ENCODE data around the gene RCAN2. TPM values are rescaled to one million over a fixed set of nuclear protein-coding genes. Genes with fewer than 3 reads are reported as not detected.
"Not testable (repeated sequence)": the region's sequence is repeated elsewhere in the genome, so short reads cannot be mapped to it uniquely, and the experiment has no call there.

RCAN2 gene
- total RNA-seq, 1 donor from 2014 or later: 1.6 TPM

DNA sequence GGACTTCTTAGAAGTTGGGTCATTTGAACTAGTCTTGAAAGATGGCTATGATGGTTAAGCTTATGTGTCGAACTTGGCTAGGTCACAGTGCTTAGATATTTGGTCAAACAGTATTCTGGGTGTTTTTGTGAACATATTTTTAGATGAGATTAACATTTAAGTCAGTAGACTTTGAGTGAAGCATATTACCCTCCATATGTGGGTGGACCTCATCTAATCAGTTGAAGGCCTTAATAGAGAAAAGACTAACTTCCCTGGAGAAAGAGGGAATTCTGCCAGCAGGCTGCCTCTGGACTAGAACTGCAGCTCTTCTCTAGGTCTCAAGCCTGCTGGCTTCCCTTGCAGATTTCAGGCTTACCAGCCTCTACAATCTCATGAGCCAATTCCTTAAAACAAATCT is 76.9 kb downstream of the RCAN2 start:
- no peak overlapping the region for H3K4me3 ChIP-seq (ENCODE audit: low read length in 3 of 3)
- H3K9me3 ChIP-seq (ENCODE audit: control insufficient read depth in 3 of 3, low read length in 3 of 3): no peaks in the 10 kb centered on the region
- no peaks in the 10 kb centered on the region for H3K36me3 ChIP-seq (ENCODE audit: control insufficient read depth in 3 of 3, insufficient read depth in 3 of 3, low read length in 3 of 3)
- H3K27me3 ChIP-seq (ENCODE audit: control insufficient read depth in 3 of 3, insufficient read depth in 3 of 3, low read length in 3 of 3): no peaks in the 10 kb centered on the region
- H3K9ac ChIP-seq (ENCODE audit: low read depth in 1 of 3, low read length in 3 of 3): no peak overlapping the region
- peaks cover 4 to 12% (median 9%) of the 10 kb centered on the region in 3 donors for H3K4me1 ChIP-seq (ENCODE audit: control insufficient read depth in 3 of 3, insufficient read depth in 3 of 3, low read length in 3 of 3)
- no peak overlapping the region for H3K27ac ChIP-seq (ENCODE audit: low read depth, low read length)

DNA sequence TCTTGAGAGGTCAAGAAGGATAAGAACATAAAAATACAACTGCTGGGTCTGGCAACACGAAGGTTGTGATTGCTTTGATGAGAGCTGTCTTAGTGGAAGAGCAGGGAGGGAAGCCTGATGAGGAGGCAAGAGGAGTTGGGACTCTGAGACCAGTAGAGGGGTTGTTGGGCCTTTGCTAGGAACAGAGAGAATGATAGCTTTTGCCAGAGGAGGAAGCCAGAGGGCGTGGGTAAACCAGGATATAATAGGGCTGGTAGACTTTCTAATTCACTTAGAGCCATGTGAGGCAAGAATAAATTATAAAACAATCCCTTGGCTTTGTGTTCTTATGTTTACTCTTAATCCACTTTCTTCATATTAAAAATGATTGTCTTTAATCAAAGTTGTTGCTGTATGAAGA is 78.6 kb downstream of the RCAN2 start:
- peaks cover 8 to 21% (median 17%) of the 10 kb centered on the region in 3 donors for H3K4me1 ChIP-seq (ENCODE audit: control insufficient read depth in 3 of 3, insufficient read depth in 3 of 3, low read length in 3 of 3)
- no peaks in the 10 kb centered on the region for H3K27me3 ChIP-seq (ENCODE audit: control insufficient read depth in 3 of 3, insufficient read depth in 3 of 3, low read length in 3 of 3)
- no peak overlapping the region for H3K27ac ChIP-seq (ENCODE audit: low read depth, low read length)
- no peaks in the 10 kb centered on the region for H3K9me3 ChIP-seq (ENCODE audit: control insufficient read depth in 3 of 3, low read length in 3 of 3)
- H3K36me3 ChIP-seq (ENCODE audit: control insufficient read depth in 3 of 3, insufficient read depth in 3 of 3, low read length in 3 of 3): no peaks in the 10 kb centered on the region
- no peak overlapping the region for H3K4me3 ChIP-seq (ENCODE audit: low read length in 3 of 3)
- no peak overlapping the region for H3K9ac ChIP-seq (ENCODE audit: low read depth in 1 of 3, low read length in 3 of 3)

DNA sequence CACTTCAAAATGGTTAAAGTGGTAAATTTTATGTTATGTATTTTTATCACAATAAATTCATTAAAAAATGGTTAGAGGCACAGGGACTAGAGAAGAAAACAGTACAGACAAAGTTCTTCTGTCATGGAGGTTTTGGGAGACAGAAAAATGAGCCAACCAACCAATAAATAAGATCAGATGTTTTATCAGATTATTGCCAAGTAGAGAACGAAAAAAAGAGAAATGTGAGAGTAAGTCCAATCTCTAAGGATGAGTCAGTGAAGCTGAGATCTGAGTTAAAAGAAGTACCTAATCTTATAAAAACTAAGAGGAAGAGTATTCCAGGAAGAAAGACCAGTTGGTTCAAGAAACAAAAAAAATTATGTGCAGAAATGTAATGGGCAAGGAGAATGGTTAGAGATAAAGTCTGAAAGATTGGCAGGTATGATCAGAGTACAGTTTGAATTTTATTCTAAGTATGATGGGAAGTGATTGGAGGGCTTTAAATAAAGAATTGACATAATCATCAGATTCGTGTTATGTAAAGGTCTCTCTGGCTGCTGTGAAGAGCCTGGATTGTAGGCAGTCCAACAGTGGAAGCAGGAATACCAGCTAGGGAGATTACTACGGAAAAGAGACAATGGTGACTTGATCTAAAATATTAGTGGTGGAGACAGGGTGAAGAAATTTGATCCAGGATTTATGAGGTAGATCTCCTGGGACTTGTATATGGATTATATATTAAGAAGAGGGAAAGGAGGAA is 79.6 kb downstream of the RCAN2 start:
- no peak overlapping the region for H3K4me3 ChIP-seq (ENCODE audit: low read length in 3 of 3)
- H3K27ac ChIP-seq (ENCODE audit: low read depth, low read length): no peak overlapping the region
- no peaks in the 10 kb centered on the region for H3K36me3 ChIP-seq (ENCODE audit: control insufficient read depth in 3 of 3, insufficient read depth in 3 of 3, low read length in 3 of 3)
- no peaks in the 10 kb centered on the region for H3K9me3 ChIP-seq (ENCODE audit: control insufficient read depth in 3 of 3, low read length in 3 of 3)
- H3K9ac ChIP-seq (ENCODE audit: low read depth in 1 of 3, low read length in 3 of 3): peak overlapping the region in 1 of 3 donors; percentile 7
- no peaks in the 10 kb centered on the region for H3K27me3 ChIP-seq (ENCODE audit: control insufficient read depth in 3 of 3, insufficient read depth in 3 of 3, low read length in 3 of 3)
- peaks cover 15 to 29% (median 24%) of the 10 kb centered on the region in 3 donors for H3K4me1 ChIP-seq (ENCODE audit: control insufficient read depth in 3 of 3, insufficient read depth in 3 of 3, low read length in 3 of 3)

DNA sequence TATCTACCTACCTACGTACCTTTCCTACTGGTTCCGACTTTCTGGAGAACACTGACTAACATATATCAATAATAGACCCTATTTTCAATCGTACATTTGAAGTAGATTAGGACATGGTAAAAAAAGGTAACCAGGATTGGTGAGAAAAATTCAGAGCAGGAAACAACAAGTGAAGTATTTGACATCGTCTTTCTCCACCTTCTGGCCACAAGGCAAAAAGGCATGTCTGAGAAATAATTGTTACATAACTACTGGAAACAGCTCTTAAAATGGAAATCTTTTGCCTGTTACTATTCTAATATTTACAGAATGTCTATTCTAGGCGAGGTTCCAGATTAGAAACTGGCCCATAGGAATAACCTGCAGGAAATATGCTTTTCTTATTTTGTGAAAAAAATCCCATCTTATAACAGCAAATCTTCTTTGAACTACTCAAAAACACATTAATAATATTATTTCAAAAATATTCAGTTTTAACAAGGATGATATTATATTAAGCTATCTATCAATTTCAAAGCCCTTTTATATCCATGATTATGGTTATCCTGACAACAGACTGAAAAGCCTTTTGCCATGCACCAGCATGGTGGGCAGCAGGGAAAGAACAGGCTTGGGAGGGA is 80.8 kb downstream of the RCAN2 start:
- Histone ChIP-seq H3K9me3 (ENCODE audit: control insufficient read depth in 3 of 3, low read length in 3 of 3) (no peaks in the 10 kb centered on the region), H3K27ac (ENCODE audit: low read depth, low read length) (no peak overlapping the region), H3K4me1 (ENCODE audit: control insufficient read depth in 3 of 3, insufficient read depth in 3 of 3, low read length in 3 of 3) (peaks cover 15 to 29% (median 24%) of the 10 kb centered on the region in 3 donors), H3K9ac (ENCODE audit: low read depth in 1 of 3, low read length in 3 of 3) (peak overlapping the region in 1 of 3 donors; percentile 16), H3K36me3 (ENCODE audit: control insufficient read depth in 3 of 3, insufficient read depth in 3 of 3, low read length in 3 of 3) (no peaks in the 10 kb centered on the region), H3K27me3 (ENCODE audit: control insufficient read depth in 3 of 3, insufficient read depth in 3 of 3, low read length in 3 of 3) (no peaks in the 10 kb centered on the region), H3K4me3 (ENCODE audit: low read length in 3 of 3) (no peak overlapping the region)

DNA sequence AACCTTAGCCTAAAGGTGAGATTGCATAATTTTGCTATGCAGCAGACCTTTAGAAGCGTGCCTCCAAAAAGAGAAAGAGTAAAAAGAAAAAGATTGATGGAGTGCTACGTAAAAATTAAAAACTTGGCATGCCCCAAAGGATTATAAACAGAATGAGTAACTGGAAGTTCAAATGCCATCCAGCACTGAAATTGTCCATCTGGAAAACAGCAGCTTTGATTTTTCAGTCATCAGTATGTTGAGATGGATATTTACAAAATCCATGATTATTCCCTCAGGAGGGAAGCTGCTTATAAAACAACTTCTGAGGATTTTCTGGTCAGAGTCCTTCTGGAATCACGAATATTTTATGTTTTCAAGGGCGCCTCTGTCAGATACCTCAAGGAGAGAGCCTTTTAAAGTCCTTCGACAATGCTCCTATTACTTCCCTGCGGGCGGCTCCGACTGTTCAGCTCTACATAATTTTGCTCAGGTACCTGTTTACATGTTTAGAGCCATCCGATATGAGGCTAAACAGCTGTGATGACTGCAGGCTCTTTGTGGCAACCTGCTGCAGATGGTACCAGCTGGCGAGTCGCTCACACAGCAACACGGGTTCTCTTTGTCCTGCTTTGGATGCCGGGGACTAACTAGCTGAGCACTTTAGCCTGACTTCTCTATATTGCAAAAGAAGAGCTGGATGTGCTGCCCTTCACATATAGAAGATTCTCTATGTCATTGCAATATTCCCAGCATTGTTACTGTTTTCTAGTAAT is 83.3 kb downstream of the RCAN2 start:
- H3K27ac ChIP-seq (ENCODE audit: low read depth, low read length): no peak overlapping the region
- H3K36me3 ChIP-seq (ENCODE audit: control insufficient read depth in 3 of 3, insufficient read depth in 3 of 3, low read length in 3 of 3): no peaks in the 10 kb centered on the region
- peaks cover 15 to 29% (median 24%) of the 10 kb centered on the region in 3 donors for H3K4me1 ChIP-seq (ENCODE audit: control insufficient read depth in 3 of 3, insufficient read depth in 3 of 3, low read length in 3 of 3)
- H3K4me3 ChIP-seq (ENCODE audit: low read length in 3 of 3): no peak overlapping the region
- no peaks in the 10 kb centered on the region for H3K9me3 ChIP-seq (ENCODE audit: control insufficient read depth in 3 of 3, low read length in 3 of 3)
- H3K27me3 ChIP-seq (ENCODE audit: control insufficient read depth in 3 of 3, insufficient read depth in 3 of 3, low read length in 3 of 3): no peaks in the 10 kb centered on the region
- peak overlapping the region in 1 of 3 donors; percentile 14 for H3K9ac ChIP-seq (ENCODE audit: low read depth in 1 of 3, low read length in 3 of 3)

DNA sequence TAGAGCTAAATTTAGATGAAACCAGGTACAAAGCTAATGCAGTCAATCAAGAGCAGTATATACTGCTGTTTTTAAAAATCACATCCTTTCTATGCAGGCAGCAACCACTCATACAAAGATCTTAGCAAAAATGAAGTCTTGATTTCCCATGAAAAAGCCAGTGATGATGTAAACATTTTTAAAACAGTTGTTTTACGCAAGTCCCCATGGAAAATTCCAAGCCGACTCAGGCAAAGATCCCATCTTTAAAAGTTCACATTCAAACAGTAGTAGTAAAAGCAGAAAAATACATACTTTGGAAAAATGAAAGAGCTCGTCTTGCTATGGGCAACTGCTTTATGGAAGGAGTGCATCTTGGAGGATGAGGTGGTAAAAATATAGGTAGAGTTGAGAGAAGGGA is 84.0 kb downstream of the RCAN2 start:
- Histone ChIP-seq H3K9ac (ENCODE audit: low read depth in 1 of 3, low read length in 3 of 3) (no peak overlapping the region), H3K27ac (ENCODE audit: low read depth, low read length) (no peak overlapping the region), H3K27me3 (ENCODE audit: control insufficient read depth in 3 of 3, insufficient read depth in 3 of 3, low read length in 3 of 3) (no peaks in the 10 kb centered on the region), H3K4me3 (ENCODE audit: low read length in 3 of 3) (no peak overlapping the region), H3K4me1 (ENCODE audit: control insufficient read depth in 3 of 3, insufficient read depth in 3 of 3, low read length in 3 of 3) (peaks cover 15 to 29% (median 24%) of the 10 kb centered on the region in 3 donors), H3K36me3 (ENCODE audit: control insufficient read depth in 3 of 3, insufficient read depth in 3 of 3, low read length in 3 of 3) (no peaks in the 10 kb centered on the region), H3K9me3 (ENCODE audit: control insufficient read depth in 3 of 3, low read length in 3 of 3) (no peaks in the 10 kb centered on the region)

DNA sequence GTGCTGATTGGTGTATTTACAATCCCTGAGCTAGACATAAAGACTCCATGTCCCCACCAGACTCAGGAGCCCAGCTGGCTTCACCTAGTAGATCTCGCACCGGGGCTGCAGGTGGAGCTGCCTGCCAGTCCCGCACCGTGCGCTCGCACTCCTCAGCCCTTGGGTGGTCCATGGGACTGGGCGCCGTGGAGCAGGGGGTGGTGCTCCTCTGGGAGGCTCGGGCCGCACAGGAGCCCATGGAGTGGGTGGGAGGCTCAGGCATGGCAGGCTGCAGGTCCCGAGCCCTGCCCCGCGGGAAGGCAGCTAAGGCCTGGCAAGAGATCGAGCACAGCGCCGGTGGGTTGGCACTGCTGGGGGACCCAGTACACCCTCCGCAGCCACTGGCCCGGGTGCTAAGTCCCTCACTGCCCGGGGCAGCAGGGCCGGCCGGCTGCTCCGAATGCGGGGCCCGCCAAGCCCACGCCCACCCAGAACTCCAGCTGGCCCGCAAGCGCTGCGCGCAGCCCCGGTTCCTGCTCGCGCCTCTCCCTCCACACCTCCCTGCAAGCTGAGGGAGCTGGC is 85.5 kb downstream of the RCAN2 start:
- H3K4me1 ChIP-seq (ENCODE audit: control insufficient read depth in 3 of 3, insufficient read depth in 3 of 3, low read length in 3 of 3): peaks cover 11 to 26% (median 18%) of the 10 kb centered on the region in 3 donors
- not testable (repeated sequence) for H3K9ac ChIP-seq (ENCODE audit: low read depth in 1 of 3, low read length in 3 of 3); H3K4me3 ChIP-seq (ENCODE audit: low read length in 3 of 3); H3K9me3 ChIP-seq (ENCODE audit: control insufficient read depth in 3 of 3, low read length in 3 of 3); H3K27me3 ChIP-seq (ENCODE audit: control insufficient read depth in 3 of 3, insufficient read depth in 3 of 3, low read length in 3 of 3); H3K36me3 ChIP-seq (ENCODE audit: control insufficient read depth in 3 of 3, insufficient read depth in 3 of 3, low read length in 3 of 3); H3K27ac ChIP-seq (ENCODE audit: low read depth, low read length)

DNA sequence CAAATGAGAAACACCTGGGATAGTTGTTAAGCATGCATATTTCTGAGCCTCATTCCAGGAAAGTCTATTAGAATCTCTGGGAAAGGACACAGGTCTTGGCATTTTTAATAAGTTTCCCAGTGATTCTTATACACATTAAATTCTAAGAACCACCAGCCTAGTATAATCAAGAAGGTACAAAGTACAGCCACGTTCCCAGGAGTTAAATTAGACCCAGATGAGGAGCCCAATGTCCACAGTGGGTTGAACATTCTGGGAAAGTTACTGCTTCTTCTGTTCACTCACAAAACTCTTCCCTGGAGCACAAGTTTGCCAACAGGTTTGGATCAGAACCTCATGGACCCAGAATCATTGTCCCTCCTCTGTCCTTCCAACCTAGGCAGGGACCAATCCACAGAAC is 90.4 kb downstream of the RCAN2 start:
- no peaks in the 10 kb centered on the region for H3K36me3 ChIP-seq (ENCODE audit: control insufficient read depth in 3 of 3, insufficient read depth in 3 of 3, low read length in 3 of 3)
- no peak overlapping the region for H3K4me3 ChIP-seq (ENCODE audit: low read length in 3 of 3)
- no peak overlapping the region for H3K27ac ChIP-seq (ENCODE audit: low read depth, low read length)
- no peaks in the 10 kb centered on the region for H3K9me3 ChIP-seq (ENCODE audit: control insufficient read depth in 3 of 3, low read length in 3 of 3)
- peaks cover 0 to 3% (median 0%) of the 10 kb centered on the region in 3 donors for H3K4me1 ChIP-seq (ENCODE audit: control insufficient read depth in 3 of 3, insufficient read depth in 3 of 3, low read length in 3 of 3)
- H3K9ac ChIP-seq (ENCODE audit: low read depth in 1 of 3, low read length in 3 of 3): no peak overlapping the region
- H3K27me3 ChIP-seq (ENCODE audit: control insufficient read depth in 3 of 3, insufficient read depth in 3 of 3, low read length in 3 of 3): no peaks in the 10 kb centered on the region

DNA sequence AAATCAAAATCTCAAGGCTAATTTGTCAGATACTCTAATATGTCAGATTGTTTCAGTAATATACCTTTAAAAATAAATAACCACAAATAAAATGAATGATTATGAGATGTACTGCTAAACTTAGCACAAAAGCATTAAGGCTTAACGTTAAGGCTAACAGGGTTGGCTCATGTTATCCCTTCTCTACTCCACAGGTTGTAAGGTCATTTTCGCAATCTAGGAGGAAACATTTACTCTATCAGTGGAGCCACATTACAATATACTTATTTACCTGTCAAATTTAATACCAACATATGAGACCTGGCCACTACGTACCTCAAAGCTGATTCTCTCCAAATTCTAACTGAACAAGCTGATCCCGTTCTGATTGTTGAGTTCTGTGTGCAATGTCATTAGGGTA is 95.7 kb downstream of the RCAN2 start:
- Histone ChIP-seq H3K27ac (ENCODE audit: low read depth, low read length) (no peak overlapping the region), H3K27me3 (ENCODE audit: control insufficient read depth in 3 of 3, insufficient read depth in 3 of 3, low read length in 3 of 3) (no peaks in the 10 kb centered on the region), H3K36me3 (ENCODE audit: control insufficient read depth in 3 of 3, insufficient read depth in 3 of 3, low read length in 3 of 3) (no peaks in the 10 kb centered on the region), H3K4me1 (ENCODE audit: control insufficient read depth in 3 of 3, insufficient read depth in 3 of 3, low read length in 3 of 3) (peaks cover 0 to 19% (median 4%) of the 10 kb centered on the region in 3 donors), H3K9ac (ENCODE audit: low read depth in 1 of 3, low read length in 3 of 3) (no peak overlapping the region), H3K9me3 (ENCODE audit: control insufficient read depth in 3 of 3, low read length in 3 of 3) (no peaks in the 10 kb centered on the region), H3K4me3 (ENCODE audit: low read length in 3 of 3) (no peak overlapping the region)

All from skeletal muscle tissue (tissue), 4 donors.